GM18517 (cell line): Measurements from ENCODE around the gene CACNA1D.
"Not testable (repeated sequence)": the region's sequence is repeated elsewhere in the genome, so short reads cannot be mapped to it uniquely, and the experiment has no call there.

Source experiments
- ATAC-seq: cut with Tn5 transposase; IDR thresholded peaks from one replicate; pipeline ENCODE4 v1.9.1; 2021; ENCODE audit warnings: mild to moderate bottlenecking, moderate library complexity; ENCODE audit not compliant: unreplicated experiment

CACNA1D gene

DNA sequence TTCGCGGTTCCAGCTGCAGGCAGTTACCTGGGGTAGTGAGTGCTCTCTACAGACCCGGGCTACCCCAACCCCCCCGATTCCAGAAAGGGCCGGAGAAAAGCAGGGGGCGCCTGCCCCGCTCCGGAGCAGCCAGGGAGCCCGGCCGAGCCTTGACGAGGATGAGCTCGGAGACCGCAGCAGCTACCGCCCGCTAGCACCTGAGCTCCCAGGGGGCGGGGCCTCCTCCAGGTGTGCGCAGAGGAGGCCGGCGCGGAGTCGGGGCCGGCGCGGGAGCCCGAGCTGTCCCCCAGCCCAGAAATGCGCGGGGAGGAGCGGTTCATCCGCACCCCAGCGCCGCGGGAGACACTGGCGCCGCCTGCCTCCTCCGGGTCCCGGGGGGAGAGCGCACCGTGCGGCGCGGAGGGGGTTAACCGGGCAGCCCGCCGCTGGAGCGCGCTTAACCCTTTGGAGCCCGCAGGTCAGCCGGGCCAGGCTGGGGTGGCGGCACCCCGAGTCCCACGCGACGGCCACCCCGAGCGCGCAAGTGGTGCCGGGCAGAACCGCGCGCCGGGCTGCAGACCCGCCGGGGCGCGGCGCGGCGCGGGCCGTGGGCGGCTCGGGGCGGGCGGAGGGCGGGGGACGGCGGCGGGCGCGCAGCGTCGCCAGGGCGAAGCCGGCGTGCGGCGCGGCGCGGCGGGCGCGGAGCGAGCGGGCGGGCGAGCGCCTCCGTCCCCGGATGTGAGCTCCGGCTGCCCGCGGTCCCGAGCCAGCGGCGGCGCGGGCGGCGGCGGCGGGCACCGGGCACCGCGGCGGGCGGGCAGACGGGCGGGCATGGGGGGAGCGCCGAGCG is at the start of gene CACNA1D:
Gene CACNA1D, plus strand, starts transcription at position 649 of the 829 bp plus-strand sequence. CDS start 556 bp downstream, outside the sequence.
- no peak for ATAC-seq

DNA sequence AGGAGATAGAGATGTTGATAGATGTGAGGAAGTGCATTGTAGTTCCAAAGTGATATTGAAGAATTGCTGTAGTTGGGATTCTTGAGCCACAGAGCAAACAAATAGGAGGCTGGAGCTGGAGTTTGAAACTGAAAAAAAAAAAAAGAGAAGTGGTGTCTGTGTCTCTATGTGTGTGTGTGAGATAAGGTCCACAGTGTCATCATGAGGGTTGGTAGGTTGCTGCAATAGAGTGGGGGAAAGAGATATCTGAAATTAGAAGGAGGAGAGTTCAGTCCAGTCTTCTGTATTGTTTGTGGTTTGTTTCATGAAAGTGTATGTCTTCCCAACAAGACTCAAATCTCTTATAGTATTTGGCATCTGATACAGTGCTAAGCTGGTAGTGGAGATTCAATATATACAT is 37.3 kb upstream of the CACNA1D start:
- ATAC-seq, result no peak

DNA sequence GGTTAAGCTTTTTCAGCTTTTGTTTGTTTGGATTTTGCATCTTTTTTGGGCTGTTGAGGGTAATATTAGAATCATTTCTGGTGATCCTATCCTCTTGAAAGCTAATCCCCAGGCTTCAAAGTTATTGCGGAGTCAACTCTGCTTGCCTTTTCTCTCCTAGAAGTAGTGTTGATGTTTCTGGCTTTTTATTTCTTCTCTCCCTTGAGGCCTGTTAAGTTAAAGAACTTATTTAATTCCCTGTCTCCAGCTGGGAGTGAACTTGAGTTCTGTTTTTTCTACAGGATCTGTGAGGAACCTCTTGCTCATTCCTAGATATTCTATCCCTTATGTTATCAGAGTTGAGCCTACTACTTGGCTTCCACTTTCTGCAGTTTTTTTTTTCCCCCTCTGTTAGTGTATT is 34.1 kb upstream of the CACNA1D start:
- ATAC-seq, result no peak

DNA sequence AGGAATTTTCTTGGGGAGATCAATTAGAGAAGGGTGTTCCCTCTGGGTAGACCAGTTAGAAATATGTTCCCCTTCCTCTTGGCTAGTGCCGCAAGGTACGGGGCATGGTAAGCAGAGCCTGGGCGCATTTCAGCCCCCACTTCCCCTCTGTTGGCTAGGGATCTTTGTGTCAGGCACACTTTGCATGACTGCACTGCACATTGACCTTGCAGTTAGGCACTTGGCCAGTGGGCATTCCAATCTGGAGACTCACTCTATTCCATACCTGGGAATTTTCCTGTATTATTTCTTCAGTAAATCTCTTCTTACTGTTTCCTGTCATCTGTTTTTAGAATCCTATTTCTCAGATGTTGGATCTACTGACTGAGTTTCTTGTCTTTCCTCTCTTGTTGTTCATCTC is 30.0 kb upstream of the CACNA1D start:
- no peak for ATAC-seq

DNA sequence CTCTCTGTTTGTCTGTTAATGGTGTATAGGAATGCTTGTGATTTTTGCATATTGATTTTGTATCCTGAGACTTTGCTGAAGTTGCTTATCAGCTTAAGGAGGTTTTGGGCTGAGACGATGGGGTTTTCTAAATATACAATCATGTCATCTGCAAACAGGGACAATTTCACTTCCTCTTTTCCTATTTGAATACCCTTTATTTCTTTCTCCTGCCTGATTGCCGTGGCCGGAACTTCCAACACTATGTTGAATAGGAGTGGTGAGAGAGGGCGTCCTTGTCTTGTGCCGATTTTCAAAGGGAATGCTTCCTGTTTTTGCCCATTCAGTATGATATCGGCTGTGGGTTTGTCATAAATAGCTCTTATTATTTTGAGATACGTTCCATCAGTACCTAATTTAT is 24.7 kb upstream of the CACNA1D start:
- ATAC-seq, result not testable (repeated sequence)

DNA sequence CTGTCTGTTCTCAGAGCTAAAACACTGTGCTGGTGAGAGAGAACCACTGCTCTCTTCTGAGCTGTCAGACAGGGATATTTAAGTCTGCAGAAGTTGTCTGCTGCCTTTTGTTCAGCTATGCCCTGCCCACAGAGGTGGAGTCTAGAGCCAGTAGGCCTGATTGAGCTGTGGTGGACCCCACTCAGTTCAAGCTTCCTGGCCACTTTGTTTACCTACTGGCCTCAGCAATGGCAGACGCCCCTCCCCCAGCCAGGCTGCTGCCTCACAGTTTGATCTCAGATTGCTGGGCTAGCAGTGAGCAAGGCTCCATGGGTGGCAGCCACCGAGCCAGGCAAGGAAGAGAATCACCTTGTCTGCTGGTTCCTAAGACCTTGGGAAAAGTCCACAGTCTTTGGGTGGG is 21.0 kb upstream of the CACNA1D start:
- no peak for ATAC-seq

DNA sequence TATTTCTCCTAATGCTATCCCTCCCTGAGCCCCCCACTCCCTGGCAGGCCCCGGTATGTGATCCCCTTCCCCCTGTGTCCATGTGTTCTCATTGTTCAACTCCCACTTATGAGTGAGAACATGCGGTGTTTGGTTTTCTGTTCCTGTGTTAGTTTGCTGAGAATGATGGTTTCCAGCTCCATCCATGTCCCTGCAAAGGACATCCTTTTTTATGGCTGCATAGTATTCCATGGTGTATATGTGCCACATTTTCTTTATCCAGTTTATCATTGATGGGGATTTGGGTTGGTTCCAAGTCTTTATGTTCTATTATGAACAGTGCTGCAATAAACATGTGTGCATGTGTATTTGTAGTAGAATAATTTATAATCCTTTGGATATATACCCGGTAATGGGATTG is 18.0 kb upstream of the CACNA1D start:
- not testable (repeated sequence) for ATAC-seq

DNA sequence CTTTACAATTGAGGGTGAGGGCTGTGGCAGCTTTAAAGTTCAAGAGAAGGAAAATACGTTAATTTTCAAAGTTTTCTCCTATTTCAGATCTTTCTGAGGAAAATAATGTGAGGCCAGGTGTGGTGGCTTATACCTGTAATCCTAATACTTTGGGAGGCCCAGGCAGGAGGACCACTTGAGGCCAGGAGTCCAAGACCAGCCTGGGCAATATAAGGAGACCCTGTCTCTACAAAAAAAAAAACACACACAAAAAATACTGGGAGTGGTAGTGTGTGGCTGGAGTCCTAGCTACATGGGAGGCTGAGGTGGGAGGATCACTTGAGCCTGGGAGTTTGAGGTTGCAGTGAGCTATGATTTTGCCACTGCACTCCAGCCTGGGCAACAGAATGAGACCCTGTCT is 16.7 kb upstream of the CACNA1D start:
- ATAC-seq, result not testable (repeated sequence)

DNA sequence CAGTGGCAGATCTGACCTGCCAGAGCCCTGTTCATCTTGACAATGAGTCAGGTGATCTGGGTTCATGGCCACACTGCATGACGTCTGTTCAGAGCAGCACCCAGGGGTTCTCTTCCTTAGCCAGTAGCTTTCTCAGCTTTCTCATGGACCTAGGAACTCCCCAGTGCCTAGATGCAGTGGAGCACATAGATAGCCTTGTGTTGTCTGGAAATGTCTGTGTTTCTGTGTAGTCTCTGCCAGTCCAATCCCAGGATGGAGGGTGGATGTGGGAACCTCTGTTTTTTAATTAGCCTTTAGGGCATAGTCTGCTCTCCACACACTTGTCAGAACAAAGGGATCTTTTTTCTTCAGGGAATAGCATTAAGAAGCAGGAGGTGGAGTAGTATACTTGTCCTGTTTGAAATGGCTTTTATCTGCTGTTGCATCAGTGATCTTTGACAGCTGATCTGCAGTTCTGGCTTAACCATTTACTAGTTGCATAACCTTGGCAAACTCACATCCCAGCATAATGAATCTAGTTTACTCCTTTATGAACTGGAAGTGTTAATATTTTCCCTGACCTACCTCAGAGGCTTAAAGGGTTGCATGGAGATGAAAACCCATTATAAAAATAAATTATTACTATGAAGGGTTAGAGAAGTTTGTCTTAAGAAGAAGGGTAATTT is 16.1 kb upstream of the CACNA1D start:
- ATAC-seq, result no peak

DNA sequence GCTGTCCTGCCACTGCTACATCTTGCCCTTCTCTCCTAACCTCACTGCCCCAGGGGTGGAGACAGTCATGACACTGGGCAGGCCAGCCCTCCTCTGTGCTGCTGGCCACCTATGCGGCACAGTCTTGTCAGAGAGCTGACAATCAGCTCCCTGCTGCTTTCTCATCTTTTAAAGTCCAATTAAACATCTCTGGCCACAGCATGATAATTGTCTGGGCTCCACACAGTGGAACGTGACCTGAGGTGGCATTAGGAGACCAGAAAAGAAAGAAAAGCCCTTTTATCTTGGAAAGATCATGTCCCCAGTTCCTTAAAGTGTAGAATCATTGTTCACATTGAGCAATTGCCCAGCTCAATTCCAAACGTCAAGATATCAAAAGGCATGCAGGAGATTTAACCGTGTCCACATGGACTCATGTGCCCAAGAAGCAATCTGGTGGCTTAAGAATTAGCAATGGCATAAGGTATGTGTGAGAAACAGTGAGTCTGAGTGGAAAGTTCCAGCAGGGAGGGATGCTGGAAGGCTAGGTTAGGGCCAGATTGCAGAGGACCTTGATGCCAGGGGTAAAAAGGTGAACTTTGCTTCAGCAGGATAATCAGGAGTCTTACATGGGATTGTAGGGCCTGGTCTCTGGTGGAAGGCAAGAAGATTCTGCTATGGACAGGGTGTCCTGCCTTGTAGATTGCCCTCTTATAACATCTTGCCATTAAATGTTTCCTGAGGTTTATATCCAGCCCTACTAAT is 15.3 kb upstream of the CACNA1D start:
- ATAC-seq, result no peak

DNA sequence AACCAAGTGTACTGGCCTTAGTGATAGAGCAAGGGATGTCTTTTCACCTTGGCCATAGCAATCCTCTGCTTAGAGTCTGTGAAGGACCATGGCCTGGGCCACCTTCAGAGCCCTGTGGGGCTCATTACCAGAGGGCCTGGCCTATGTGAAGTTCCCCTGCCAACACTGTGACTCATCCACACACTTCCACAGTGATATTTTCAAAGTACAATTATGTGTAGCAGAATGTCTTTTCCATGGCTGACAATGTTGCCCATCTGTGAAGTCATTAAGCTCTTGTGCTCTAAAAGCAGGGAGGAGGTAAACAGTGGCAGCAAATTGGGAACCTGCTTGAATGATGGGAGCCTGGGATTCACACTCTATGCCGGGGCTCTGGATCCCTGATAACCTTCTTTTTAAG is 12.2 kb upstream of the CACNA1D start:
- no peak for ATAC-seq

DNA sequence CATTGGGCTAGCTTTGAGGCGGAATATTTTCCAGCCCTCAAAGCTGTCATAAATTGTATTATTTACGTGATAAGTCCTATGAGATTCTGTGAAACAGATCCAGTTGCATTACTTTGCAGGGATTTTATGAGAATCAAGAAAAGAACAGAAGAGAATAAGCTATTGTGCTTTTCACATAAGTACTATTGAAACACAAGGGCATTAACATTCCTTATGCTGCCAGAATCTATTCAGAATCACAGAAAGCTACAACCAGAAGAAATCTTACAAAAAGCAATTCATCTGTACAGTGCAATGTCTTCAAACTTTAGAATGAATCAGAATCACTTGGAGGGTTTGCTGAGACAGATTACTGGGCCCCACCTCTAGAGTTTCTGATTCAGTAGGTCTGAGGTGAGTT is 10.6 kb upstream of the CACNA1D start:
- ATAC-seq, result no peak

DNA sequence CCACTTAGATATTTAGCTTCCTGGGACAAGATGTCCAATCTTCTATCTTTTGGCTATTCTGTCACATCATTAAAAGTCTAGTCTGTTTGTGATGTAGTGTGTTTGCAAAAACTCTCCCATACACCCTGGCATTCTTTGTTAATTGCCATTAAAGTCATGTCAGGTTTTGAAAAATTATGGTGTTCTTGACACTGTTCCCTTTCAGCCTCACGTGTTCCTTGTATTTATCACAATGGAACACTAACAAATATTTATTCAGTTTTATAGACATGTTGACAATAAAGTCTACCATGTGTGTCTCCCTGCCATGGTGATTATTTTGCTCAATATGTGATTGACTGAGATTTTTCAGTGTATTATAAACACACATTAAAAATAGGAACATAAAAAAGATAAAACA is 9.4 kb upstream of the CACNA1D start:
- no peak for ATAC-seq

DNA sequence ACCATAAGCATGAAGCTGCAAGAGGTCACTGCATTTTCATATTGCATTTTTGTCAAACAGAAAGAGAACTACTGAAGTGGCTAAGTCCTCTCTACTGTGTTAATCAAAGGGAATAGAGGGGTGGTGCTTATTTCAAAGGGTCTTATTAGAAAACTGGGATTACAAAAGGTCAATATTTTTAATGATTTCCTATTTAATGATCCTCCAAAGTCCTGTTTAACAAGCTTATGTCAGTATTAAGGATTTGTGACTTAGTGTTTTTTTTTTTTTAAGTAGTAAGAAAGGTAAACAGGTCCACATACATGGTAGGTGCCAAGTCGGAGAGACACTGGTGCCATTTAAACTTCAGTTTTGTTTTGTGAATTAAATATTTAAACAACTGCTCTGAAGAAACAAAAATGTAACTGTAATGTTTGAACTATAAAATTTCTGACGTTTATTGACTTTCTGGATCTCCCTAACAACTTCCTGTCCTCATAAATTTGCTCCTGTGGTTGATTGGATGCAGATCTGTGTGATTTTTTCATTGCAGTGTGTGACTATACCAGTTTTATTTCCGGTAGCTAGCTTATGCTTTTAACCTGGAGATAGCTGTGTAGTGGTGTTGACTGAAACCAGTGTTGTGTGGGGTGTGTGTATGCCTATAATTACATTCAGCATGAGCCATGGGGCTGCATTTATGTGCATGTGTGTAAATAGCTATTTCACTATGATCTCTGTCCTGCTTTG is 8.6 kb upstream of the CACNA1D start:
- no peak for ATAC-seq

DNA sequence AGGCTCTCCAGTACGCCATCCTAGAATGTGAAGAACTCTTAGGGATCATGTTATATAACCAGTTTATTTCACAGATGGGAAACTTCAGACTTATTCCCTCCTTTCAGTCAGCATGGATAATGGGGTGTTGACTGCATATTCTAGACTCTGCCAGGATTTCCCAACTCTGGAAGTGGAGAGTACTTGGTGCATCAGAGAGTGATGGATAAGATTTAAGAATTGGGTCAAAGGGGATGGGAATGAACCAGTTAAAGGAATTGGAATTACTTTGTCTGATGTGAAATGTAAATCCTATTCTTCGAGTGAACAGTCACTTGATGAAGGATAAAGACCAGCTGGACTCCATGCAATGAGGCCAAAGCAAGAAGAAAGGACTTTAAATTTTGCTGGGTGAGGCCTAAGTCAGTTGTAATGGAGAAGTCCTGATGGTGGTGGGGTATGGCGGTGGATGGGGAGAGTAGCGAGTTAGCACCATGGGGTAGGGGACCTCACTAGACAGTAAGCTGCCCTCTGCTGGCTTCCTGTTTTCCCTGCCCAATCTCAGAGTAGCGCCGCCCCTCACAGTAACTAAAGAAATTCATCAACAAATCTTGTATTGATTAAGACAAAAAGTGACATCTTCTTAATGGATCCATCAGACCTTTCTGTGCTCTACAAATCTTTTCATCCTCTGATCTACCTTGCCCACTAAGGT is 7.3 kb upstream of the CACNA1D start:
- no peak for ATAC-seq

DNA sequence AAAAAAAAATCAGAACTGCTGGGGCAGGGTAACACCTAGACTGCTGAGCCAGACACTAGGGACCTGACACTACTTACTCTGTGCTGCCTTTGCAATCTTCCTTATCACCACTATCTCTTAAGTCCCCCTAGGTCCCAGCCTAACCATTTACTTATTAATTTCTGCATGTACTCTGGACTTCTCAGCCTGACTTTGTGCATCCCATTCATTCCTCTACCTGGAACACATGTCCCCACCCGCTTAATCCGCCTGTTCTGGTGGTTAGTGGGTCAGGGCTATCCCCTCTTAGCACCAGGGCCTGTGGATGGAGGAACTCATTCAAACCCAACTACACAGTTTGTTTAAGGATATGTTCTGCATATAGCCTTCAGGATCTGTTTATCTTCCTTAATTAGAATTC is 5.0 kb upstream of the CACNA1D start:
- ATAC-seq, result no peak

DNA sequence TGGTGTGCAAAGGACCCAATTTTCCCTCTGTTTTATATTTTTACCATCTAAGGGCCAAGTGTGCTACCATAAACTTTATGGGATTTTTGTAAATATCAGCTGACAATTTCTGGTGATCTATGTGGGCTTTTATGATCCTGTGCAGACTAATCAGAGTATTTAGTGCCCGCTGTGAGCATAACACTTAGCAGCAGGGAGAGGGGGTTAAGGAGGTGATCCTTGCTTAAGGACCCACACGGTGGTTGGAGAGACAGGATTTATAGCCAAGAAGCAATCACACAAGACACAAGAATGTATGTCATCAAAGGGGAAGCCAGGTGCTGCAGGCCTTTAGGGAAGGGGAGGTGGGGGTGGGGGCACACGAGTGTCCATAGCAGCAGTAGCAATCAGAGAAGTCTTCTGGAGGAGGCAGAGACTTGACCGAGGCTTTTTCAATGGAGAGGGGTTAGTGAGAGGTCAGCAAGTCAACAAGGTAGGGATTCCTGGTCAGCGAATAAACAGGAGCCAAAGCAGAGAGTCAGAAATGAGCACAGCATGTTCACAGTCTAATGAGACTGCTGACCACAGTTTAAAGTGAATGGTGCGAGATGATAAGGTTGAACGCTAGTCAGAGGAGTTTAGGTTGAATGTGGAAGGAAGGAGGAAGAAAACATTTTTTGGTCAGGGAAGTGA is 4.5 kb upstream of the CACNA1D start:
- ATAC-seq, result no peak

DNA sequence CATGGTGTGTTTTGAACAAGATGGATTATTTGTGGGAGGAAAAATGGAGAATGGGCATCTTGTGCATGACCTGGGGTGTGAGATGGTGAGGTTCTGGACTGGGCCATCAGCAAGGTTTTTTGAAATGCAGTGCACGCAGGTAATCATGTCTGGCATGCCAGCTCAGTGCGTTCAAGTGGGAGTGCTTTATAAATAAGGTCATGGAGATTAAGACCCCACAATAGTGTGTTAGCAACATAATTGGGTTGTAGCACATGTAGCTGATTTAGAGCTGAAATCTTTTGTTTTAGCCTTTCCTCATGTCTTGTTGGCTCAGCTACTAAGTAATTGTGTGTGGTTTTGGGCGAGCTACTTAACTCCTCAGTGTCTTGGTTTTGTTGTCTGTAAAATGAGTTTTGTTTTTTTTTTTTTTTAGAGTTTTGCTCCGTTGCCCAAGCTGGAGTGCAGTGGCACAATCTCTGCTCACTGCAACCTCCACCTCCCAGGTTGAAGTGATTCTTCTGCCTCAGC is 3.9 kb upstream of the CACNA1D start:
- no peak for ATAC-seq

DNA sequence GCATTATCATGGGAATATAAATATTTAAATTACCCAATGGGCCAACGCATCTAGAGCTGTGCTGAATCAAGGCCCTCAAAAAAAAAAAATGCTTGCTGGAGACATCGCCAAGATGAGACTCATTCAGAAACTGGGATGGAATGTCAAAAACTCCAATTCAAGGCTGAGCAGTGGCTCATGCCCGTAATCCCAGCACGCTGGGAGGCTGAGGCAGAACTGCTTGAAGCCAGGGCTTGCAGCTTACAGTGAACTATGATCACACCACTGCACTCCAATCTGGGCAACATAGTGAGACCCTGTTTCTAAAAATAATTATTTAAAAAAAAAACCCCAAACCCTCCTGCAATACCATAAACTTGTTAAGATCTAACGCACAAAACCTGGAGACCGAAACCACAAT is 3.1 kb upstream of the CACNA1D start:
- no peak for ATAC-seq

DNA sequence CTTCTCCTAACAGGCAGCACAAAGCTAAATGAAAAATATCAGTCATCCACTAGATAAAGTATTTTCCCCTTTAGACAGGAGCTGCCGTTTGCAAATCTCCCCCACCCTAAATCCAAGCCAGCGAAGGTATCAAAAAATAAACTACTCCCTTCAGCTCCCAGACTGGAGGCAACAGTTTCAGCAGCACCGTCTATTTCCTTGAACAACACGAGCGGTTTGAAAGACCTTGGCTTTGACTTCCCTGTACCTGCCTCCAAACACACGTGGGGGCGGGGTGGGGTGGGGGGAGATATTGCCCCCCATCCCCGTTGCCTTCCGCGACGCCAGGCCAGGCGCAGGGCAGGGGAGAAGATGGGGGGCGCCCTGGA is 832 bp upstream of the CACNA1D start:
- ATAC-seq, result no peak
